ENCODE results near the gene FRMD5.

- TF ChIP-seq, protein P1, sequence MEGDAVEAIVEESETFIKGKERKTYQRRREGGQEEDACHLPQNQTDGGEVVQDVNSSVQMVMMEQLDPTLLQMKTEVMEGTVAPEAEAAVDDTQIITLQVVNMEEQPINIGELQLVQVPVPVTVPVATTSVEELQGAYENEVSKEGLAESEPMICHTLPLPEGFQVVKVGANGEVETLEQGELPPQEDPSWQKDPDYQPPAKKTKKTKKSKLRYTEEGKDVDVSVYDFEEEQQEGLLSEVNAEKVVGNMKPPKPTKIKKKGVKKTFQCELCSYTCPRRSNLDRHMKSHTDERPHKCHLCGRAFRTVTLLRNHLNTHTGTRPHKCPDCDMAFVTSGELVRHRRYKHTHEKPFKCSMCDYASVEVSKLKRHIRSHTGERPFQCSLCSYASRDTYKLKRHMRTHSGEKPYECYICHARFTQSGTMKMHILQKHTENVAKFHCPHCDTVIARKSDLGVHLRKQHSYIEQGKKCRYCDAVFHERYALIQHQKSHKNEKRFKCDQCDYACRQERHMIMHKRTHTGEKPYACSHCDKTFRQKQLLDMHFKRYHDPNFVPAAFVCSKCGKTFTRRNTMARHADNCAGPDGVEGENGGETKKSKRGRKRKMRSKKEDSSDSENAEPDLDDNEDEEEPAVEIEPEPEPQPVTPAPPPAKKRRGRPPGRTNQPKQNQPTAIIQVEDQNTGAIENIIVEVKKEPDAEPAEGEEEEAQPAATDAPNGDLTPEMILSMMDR (IDR thresholded peaks at IDR 0.05) = no peak
- no peak for TF ChIP-seq POLR2A (IDR thresholded peaks at IDR 0.05)
Measured at GRCh38 chr15:43966646-43967045, 228.4 kb downstream of the FRMD5 start.

Data from lower leg skin (tissue), 3 donors.